Liver (tissue), 9 donors: ENCODE data around the gene CYSRT1. TPM values are rescaled to one million over a fixed set of nuclear protein-coding genes. Genes with fewer than 3 reads are reported as not detected.

Source experiments
- DNase-seq: peaks from one replicate; pipeline ENCODE4 v3.0.0-alpha.2; 2017; ENCODE audit warnings: low spot score
- H3K27ac ChIP-seq, 2 donors: one replicate each; pipeline ENCODE4 v1.7.0; 2013; ENCODE audit warnings: inconsistent platforms in 2 of 2, low read length in 2 of 2, control low read depth in 1 of 2, low read depth in 1 of 2, mild to moderate bottlenecking in 1 of 2
- H3K27me3 ChIP-seq, 4 donors: one replicate each; pipeline versions ENCODE4 v1.6.1 to v1.7.0; 2013; ENCODE audit warnings: low read length in 3 of 4, inconsistent platforms in 1 of 4, mild to moderate bottlenecking in 1 of 4, moderate library complexity in 1 of 4; ENCODE audit not compliant: control insufficient read depth in 4 of 4, insufficient read depth in 4 of 4
- H3K36me3 ChIP-seq, 4 donors: one replicate each; pipeline versions ENCODE4 v1.6.1 to v1.7.0; 2013; ENCODE audit warnings: low read length in 3 of 4, mild to moderate bottlenecking in 3 of 4, low read depth in 1 of 4, moderate library complexity in 1 of 4; ENCODE audit not compliant: control insufficient read depth in 4 of 4, insufficient read depth in 3 of 4
- H3K4me1 ChIP-seq, 4 donors: one replicate each; pipeline versions ENCODE4 v1.6.1 to v1.7.0; 2013; ENCODE audit warnings: low read length in 3 of 4, mild to moderate bottlenecking in 3 of 4, moderate library complexity in 1 of 4; ENCODE audit not compliant: control insufficient read depth in 4 of 4, insufficient read depth in 4 of 4
- H3K4me3 ChIP-seq, 3 donors: one replicate each; pipeline versions ENCODE4 v1.6.1 to v1.7.0; 2013; ENCODE audit warnings: low read length in 3 of 3, control low read depth in 1 of 3, low read depth in 1 of 3, mild to moderate bottlenecking in 1 of 3
- H3K9ac ChIP-seq, 2 donors: one replicate each; pipeline ENCODE4 v1.7.0; 2013; ENCODE audit warnings: low read length in 2 of 2, mild to moderate bottlenecking in 2 of 2, moderate library complexity in 2 of 2, control low read depth in 1 of 2, low read depth in 1 of 2
- H3K9me3 ChIP-seq, 4 donors: one replicate each; pipeline versions ENCODE4 v1.6.1 to v1.7.0; 2013; ENCODE audit warnings: low read length in 3 of 4; ENCODE audit not compliant: control insufficient read depth in 4 of 4
- EGR1 ChIP-seq, 2 donors: IDR thresholded peaks; 2 replicates each; pipeline ENCODE4 v1.6.1; 2016 to 2018; ENCODE audit warnings: antibody characterized with exemption in 2 of 2, low read depth in 2 of 2
- FOXA1 ChIP-seq: IDR thresholded peaks from 2 replicates; pipeline ENCODE4 v1.6.1; 2016; ENCODE audit warnings: antibody characterized with exemption
- GABPA ChIP-seq, 2 donors: IDR thresholded peaks in 1 of 2; conservative IDR thresholded peaks in 1 of 2; 2 replicates each; pipeline ENCODE4 v1.6.1; 2016; ENCODE audit warnings: antibody characterized with exemption in 2 of 2, mild to moderate bottlenecking in 1 of 2, moderate library complexity in 1 of 2
- HNF4A ChIP-seq, 2 donors: conservative IDR thresholded peaks; 2 replicates each; pipeline ENCODE4 v1.6.1; 2016; ENCODE audit warnings: antibody characterized with exemption in 2 of 2, mild to moderate bottlenecking in 2 of 2
- JUND ChIP-seq, 2 donors: IDR thresholded peaks; 2 replicates each; pipeline ENCODE4 v1.6.1; 2016; ENCODE audit warnings: antibody characterized with exemption in 2 of 2
- RAD21 ChIP-seq, 2 donors: IDR thresholded peaks; 2 replicates each; pipeline ENCODE4 v1.6.1; 2016; ENCODE audit warnings: antibody characterized with exemption in 2 of 2, mild to moderate bottlenecking in 2 of 2
- RXRA ChIP-seq, 2 donors: IDR thresholded peaks; 2 replicates each; pipeline ENCODE4 v1.6.1; 2017 to 2018; ENCODE audit warnings: antibody characterized with exemption in 2 of 2, mild to moderate bottlenecking in 1 of 2
- SP1 ChIP-seq: IDR thresholded peaks from 2 replicates; pipeline ENCODE4 v1.6.1; 2018; ENCODE audit warnings: antibody characterized with exemption, mild to moderate bottlenecking
- TAF1 ChIP-seq: conservative IDR thresholded peaks from 2 replicates; pipeline ENCODE4 v1.6.1; 2016; ENCODE audit warnings: antibody characterized with exemption, mild to moderate bottlenecking
- WGBS: extraction: QIAGEN DNeasy Blood & Tissue Kit; methylation state at CpG from one replicate; pipeline ENCODE4 v1.1.7; 2013; 5-methylcytosine and 5-hydroxymethylcytosine counted together
- polyA plus RNA-seq, 2 donors: library from polyadenylated mRNA; stranded (reverse) in 1 of 2; unstranded in 1 of 2; fragments of 200-250 nt in 1 of 2; fragments of >200 nt in 1 of 2; fragmentation: Nextera tagmentation in 1 of 2; extraction: Ambion mirVana in 1 of 2; gene quantifications; one replicate each; pipeline versions ENCODE4 v1.2.1 to v1.2.3, GENCODE V29; 2013 to 2015
- total RNA-seq, 2 donors: library from RNA; depleted of rRNA; stranded (reverse); fragments of >200 nt; gene quantifications; one replicate each; pipeline ENCODE4 v1.2.3, GENCODE V29; 2014
- TF ChIP-seq, protein P1 (sequence below): fragments of 150-350 bp; IDR thresholded peaks from 2 replicates; pipeline ENCODE4 v1.5.1; 2017; ENCODE audit warnings: improper control_type of control experiment, low read depth, low read length; ENCODE audit not compliant: missing input control
- TF ChIP-seq, protein P2 (sequence below): IDR thresholded peaks from 2 replicates; pipeline ENCODE4 v1.6.1; 2016; ENCODE audit warnings: antibody characterized with exemption, mild to moderate bottlenecking
- donor health status: healthy.
- donor health status: healthy.
- donor health status: healthy.
- donor health status: healthy.
- donor health status: healthy.

The CYSRT1 gene
- total and polyA plus RNA-seq, 4 donors, result 0.14 to 0.50 (median 0.20) TPM

- 45% methylated on average over 31 of the region's 31 CpGs for WGBS
- TF ChIP-seq GABPA (IDR thresholded peaks at IDR 0.05 in 1 of 2, conservative IDR thresholded peaks at IDR 0.05 in 1 of 2) (no peak), JUND (IDR thresholded peaks at IDR 0.05) (no peak), FOXA1 (no peak), HNF4A (conservative IDR thresholded peaks at IDR 0.05) (no peak), TAF1 (no peak), RAD21 (IDR thresholded peaks at IDR 0.05) (no peak)
- TF ChIP-seq, protein P1, sequence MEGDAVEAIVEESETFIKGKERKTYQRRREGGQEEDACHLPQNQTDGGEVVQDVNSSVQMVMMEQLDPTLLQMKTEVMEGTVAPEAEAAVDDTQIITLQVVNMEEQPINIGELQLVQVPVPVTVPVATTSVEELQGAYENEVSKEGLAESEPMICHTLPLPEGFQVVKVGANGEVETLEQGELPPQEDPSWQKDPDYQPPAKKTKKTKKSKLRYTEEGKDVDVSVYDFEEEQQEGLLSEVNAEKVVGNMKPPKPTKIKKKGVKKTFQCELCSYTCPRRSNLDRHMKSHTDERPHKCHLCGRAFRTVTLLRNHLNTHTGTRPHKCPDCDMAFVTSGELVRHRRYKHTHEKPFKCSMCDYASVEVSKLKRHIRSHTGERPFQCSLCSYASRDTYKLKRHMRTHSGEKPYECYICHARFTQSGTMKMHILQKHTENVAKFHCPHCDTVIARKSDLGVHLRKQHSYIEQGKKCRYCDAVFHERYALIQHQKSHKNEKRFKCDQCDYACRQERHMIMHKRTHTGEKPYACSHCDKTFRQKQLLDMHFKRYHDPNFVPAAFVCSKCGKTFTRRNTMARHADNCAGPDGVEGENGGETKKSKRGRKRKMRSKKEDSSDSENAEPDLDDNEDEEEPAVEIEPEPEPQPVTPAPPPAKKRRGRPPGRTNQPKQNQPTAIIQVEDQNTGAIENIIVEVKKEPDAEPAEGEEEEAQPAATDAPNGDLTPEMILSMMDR, result no peak
- TF ChIP-seq, protein P2, sequence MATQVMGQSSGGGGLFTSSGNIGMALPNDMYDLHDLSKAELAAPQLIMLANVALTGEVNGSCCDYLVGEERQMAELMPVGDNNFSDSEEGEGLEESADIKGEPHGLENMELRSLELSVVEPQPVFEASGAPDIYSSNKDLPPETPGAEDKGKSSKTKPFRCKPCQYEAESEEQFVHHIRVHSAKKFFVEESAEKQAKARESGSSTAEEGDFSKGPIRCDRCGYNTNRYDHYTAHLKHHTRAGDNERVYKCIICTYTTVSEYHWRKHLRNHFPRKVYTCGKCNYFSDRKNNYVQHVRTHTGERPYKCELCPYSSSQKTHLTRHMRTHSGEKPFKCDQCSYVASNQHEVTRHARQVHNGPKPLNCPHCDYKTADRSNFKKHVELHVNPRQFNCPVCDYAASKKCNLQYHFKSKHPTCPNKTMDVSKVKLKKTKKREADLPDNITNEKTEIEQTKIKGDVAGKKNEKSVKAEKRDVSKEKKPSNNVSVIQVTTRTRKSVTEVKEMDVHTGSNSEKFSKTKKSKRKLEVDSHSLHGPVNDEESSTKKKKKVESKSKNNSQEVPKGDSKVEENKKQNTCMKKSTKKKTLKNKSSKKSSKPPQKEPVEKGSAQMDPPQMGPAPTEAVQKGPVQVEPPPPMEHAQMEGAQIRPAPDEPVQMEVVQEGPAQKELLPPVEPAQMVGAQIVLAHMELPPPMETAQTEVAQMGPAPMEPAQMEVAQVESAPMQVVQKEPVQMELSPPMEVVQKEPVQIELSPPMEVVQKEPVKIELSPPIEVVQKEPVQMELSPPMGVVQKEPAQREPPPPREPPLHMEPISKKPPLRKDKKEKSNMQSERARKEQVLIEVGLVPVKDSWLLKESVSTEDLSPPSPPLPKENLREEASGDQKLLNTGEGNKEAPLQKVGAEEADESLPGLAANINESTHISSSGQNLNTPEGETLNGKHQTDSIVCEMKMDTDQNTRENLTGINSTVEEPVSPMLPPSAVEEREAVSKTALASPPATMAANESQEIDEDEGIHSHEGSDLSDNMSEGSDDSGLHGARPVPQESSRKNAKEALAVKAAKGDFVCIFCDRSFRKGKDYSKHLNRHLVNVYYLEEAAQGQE, result no peak
- Histone ChIP-seq H3K36me3 (no peaks in the 10 kb centered on the region), H3K9ac (no peak overlapping the region), H3K9me3 (no peaks in the 10 kb centered on the region), H3K27me3 (no peaks in the 10 kb centered on the region), H3K4me3 (no peak overlapping the region), H3K27ac (no peak overlapping the region), H3K4me1 (peaks cover 0 to 4% (median 0%) of the 10 kb centered on the region in 4 donors)
- DNase-seq, result no peak
Measured at GRCh38 chr9:137229903-137230704, 5.1 kb downstream of the CYSRT1 start.

GRCh38 chr9:137230705-137231371 is 5.9 kb downstream of the CYSRT1 start, which contains the start of gene SLC34A3:
Gene SLC34A3 (plus strand): TSS chr9:137230901. CDS start chr9:137231703, 802 bp downstream.
- Histone ChIP-seq H3K4me3 (no peak within 1 kb of the TSS), H3K36me3 (no peaks in the 10 kb centered on the region), H3K4me1 (peaks cover 0 to 4% (median 0%) of the 10 kb centered on the region in 4 donors), H3K27ac (no peak within 1 kb of the TSS), H3K9ac (no peak within 1 kb of the TSS), H3K27me3 (no peaks in the 10 kb centered on the region), H3K9me3 (no peaks in the 10 kb centered on the region)
- 69% methylated on average over 14 of the region's 14 CpGs for WGBS
- no peak for DNase-seq
- TF ChIP-seq TAF1 (no peak), EGR1 (IDR thresholded peaks at IDR 0.05; ENCODE audit: low read depth in 2 of 2) (no peak), FOXA1 (no peak), SP1 (no peak), RXRA (IDR thresholded peaks at IDR 0.05) (no peak)
